Fibroblast of the aortic adventitia (primary cell): ENCODE measurements around the gene RAB2B. TPM values are rescaled to one million over a fixed set of nuclear protein-coding genes. Genes with fewer than 3 reads are reported as not detected.

Experiments
- DNase-seq: peaks from one replicate; pipeline ENCODE4 v3.0.0-alpha.2; 2010; ENCODE audit warnings: low read depth
- H3K4me3 ChIP-seq: 2 replicates; pipeline ENCODE4 v1.5.1; 2011; ENCODE audit warnings: low read depth, mild to moderate bottlenecking, control low read depth, low read length, moderate library complexity
- small RNA-seq: library from RNA; depleted of rRNA; stranded (forward); fragments of <200 nt; gene quantifications from one replicate; pipeline ENCODE3, GENCODE V24; 2012
- total RNA-seq: library from RNA; depleted of rRNA; stranded (reverse); fragments of >200 nt; gene quantifications from 2 replicates; pipeline ENCODE4 v1.2.3, GENCODE V29; 2012; ENCODE audit warnings: low replicate concordance
- TF ChIP-seq, protein P1 (sequence below): IDR thresholded peaks from 2 replicates; pipeline ENCODE4 v1.5.1; 2011; ENCODE audit warnings: mild to moderate bottlenecking, low read length, control low read depth, inconsistent platforms; ENCODE audit not compliant: insufficient read depth

Gene RAB2B
- total RNA-seq, 1 donor = 28.1 TPM

GRCh38 chr14:21428930-21429329, 47.8 kb downstream of the RAB2B start:
- H3K4me3 ChIP-seq = no peak overlapping the region
- TF ChIP-seq, protein P1, sequence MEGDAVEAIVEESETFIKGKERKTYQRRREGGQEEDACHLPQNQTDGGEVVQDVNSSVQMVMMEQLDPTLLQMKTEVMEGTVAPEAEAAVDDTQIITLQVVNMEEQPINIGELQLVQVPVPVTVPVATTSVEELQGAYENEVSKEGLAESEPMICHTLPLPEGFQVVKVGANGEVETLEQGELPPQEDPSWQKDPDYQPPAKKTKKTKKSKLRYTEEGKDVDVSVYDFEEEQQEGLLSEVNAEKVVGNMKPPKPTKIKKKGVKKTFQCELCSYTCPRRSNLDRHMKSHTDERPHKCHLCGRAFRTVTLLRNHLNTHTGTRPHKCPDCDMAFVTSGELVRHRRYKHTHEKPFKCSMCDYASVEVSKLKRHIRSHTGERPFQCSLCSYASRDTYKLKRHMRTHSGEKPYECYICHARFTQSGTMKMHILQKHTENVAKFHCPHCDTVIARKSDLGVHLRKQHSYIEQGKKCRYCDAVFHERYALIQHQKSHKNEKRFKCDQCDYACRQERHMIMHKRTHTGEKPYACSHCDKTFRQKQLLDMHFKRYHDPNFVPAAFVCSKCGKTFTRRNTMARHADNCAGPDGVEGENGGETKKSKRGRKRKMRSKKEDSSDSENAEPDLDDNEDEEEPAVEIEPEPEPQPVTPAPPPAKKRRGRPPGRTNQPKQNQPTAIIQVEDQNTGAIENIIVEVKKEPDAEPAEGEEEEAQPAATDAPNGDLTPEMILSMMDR = no peak
- DNase-seq = no peak

- H3K4me3 ChIP-seq = no peak overlapping the region
- TF ChIP-seq, protein P1 = no peak
- DNase-seq = no peak
Observed at GRCh38 chr14:21426692-21427091, 50.1 kb downstream of the RAB2B start.

GRCh38 chr14:21419528-21419927, 57.2 kb downstream of the RAB2B start:
- no peak overlapping the region for H3K4me3 ChIP-seq
- DNase-seq = no peak
- TF ChIP-seq, protein P1 = no peak

- no peak for DNase-seq
- TF ChIP-seq, protein P1 = no peak
- H3K4me3 ChIP-seq = no peak overlapping the region
Observed at GRCh38 chr14:21415329-21415728, 61.4 kb downstream of the RAB2B start.

- no peak overlapping the region for H3K4me3 ChIP-seq
- DNase-seq = no peak
- TF ChIP-seq, protein P1 = no peak
Observed at GRCh38 chr14:21414137-21414631, 62.6 kb downstream of the RAB2B start.

Small RNAs within 50 kb of the gene (small RNA-seq; reads per million reads assigned to genes)
- gene RN7SL650P = not detected

Other genes with a start within 250 kb of the RAB2B start
- gene HNRNPC, start 207.5 kb downstream of the RAB2B start, total RNA-seq = 458 and 913 TPM in 2 replicates
- not detected in 2 replicates for gene RPGRIP1, start 196.9 kb downstream of the RAB2B start, total RNA-seq
- gene SUPT16H, start 92.9 kb downstream of the RAB2B start, total RNA-seq = 81.3 and 107 TPM in 2 replicates
- gene CHD8, start 20.8 kb downstream of the RAB2B start, total RNA-seq = 59.8 and 72.7 TPM in 2 replicates
- gene TOX4, start 236 bp upstream of the RAB2B start, total RNA-seq = 21.1 and 37.2 TPM in 2 replicates
- gene METTL3, start 34.4 kb upstream of the RAB2B start, total RNA-seq = 27.7 and 36.2 TPM in 2 replicates
- 5.3 and 9.0 TPM in 2 replicates for gene SALL2, start 49.4 kb upstream of the RAB2B start, total RNA-seq
- gene OR10G3, start 103.1 kb upstream of the RAB2B start, total RNA-seq = not detected in 2 replicates
- not detected in 2 replicates for gene OR10G2, start 158.0 kb upstream of the RAB2B start, total RNA-seq
- gene OR4E2, start 176.9 kb upstream of the RAB2B start, total RNA-seq = 0.33 TPM in 1 of 2 replicates, not detected in the other
- gene OR4E1, start 196.9 kb upstream of the RAB2B start, total RNA-seq = not detected in 2 replicates